A673 (cell line): ENCODE measurements around the gene CTPS2. TPM values are rescaled to one million over a fixed set of nuclear protein-coding genes. Genes with fewer than 3 reads are reported as not detected.

Experiments used
- BruUV-seq: library from RNA; stranded (reverse); fragments of 400-500 nt; replicated peaks from 2 replicates; lab custom pipeline; 2021; lab: Mats Ljungman, UMichigan
- CTCF ChIA-PET: fragments of 300-600 bp; sonication (Branson Sonifier 250); formaldehyde crosslinking; loops from one replicate; lab custom pipeline; 2022; ENCODE audit warnings: antibody characterized with exemption; lab: Charles Lee
- POLR2A ChIA-PET: fragments of 300-600 bp; sonication (Branson Sonifier 250); formaldehyde crosslinking; loops from one replicate; lab custom pipeline; 2022; ENCODE audit warnings: antibody characterized with exemption; ENCODE audit not compliant: low non-redundant PET; lab: Charles Lee
- DNase-seq: peaks from one replicate; pipeline ENCODE4 v3.0.0-alpha.2; 2015; ENCODE audit warnings: low spot score
- H3K27ac ChIP-seq: fragments of 200-600 bp; sonication (generic); 2 replicates; pipeline ENCODE4 v1.5.1; 2016; ENCODE audit warnings: mixed run types, low read depth, mild to moderate bottlenecking, mixed read lengths, antibody characterized with exemption, low read length; ENCODE audit not compliant: poor library complexity, severe bottlenecking
- H3K27me3 ChIP-seq: fragments of 200-600 bp; sonication (generic); replicated peaks from 2 replicates; pipeline ENCODE4 v1.6.1; 2017; ENCODE audit warnings: mixed run types, low read depth, mild to moderate bottlenecking, mixed read lengths, antibody characterized with exemption, low read length; ENCODE audit not compliant: insufficient read depth, poor library complexity
- H3K36me3 ChIP-seq: fragments of 200-600 bp; sonication (generic); 2 replicates; pipeline ENCODE4 v1.6.1; 2016; ENCODE audit warnings: mixed run types, mild to moderate bottlenecking, mixed read lengths, antibody characterized with exemption, low read length; ENCODE audit not compliant: insufficient read depth, poor library complexity, severe bottlenecking
- H3K4me1 ChIP-seq: fragments of 200-600 bp; sonication (generic); 2 replicates; pipeline ENCODE4 v1.6.1; 2017; ENCODE audit warnings: mixed run types, mild to moderate bottlenecking, mixed read lengths, antibody characterized with exemption, low read length; ENCODE audit not compliant: insufficient read depth, poor library complexity, severe bottlenecking
- H3K4me3 ChIP-seq: fragments of 200-600 bp; sonication (generic); 2 replicates; pipeline ENCODE4 v1.5.1; 2016; ENCODE audit warnings: low read depth, mixed run types, mild to moderate bottlenecking, mixed read lengths, low read length; ENCODE audit not compliant: poor library complexity, severe bottlenecking
- H3K9me3 ChIP-seq: fragments of 200-600 bp; sonication (generic); 2 replicates; pipeline ENCODE4 v1.6.1; 2016; ENCODE audit warnings: mixed run types, low read depth, mild to moderate bottlenecking, mixed read lengths, antibody characterized with exemption, low read length; ENCODE audit not compliant: poor library complexity, severe bottlenecking
- CTCF ChIP-seq: fragments of 300-800, 200-600 bp; sonication (generic); conservative IDR thresholded peaks from 2 replicates; pipeline ENCODE4 v1.5.1; 2017; ENCODE audit warnings: low read depth, mild to moderate bottlenecking, antibody characterized with exemption, low read length, moderate library complexity, mixed read lengths
- EZH2 ChIP-seq: fragments of 200-600 bp; sonication (generic); IDR thresholded peaks from 2 replicates; pipeline ENCODE4 v1.6.1; 2017; ENCODE audit warnings: borderline replicate concordance, low read depth, mild to moderate bottlenecking, mixed read lengths, antibody characterized with exemption, low read length; ENCODE audit not compliant: poor library complexity, severe bottlenecking
- intact Hi-C: fragments of 100-400 bp; cut with micrococcal nuclease; formaldehyde crosslinking; loops from one replicate; pipeline ENCODE4 v1.10.0; 2022; ENCODE audit not compliant: unreplicated experiment
- total RNA-seq: library from RNA; stranded (reverse); gene quantifications from 2 replicates; pipeline ENCODE4 v1.2.3, GENCODE V29; 2021

Gene CTPS2
- total RNA-seq, 1 experiment from 2014 or later: 15.6 TPM

DNA sequence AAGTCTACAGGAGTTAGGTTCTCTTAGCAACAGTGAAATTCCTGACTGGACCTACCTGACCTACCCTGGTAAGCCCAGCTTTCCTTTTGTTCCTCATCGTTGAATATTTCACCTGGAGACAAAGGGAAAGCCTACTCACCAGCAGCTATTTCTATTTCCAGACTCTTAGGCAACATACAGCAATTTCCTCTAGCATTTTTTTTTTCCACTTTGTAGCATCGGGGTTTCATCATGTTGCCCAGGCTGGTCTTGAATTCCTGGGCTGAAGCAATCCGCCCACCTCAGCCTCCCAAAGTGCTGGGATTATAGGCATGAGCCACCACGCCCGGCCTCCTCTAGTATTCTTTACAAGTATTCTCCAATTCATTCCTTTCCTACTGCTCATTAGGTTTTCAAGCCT is 69.3 kb downstream of the CTPS2 start:
- no TSS peak for BruUV-seq
- ChIA-PET POLR2A (no interaction called here), CTCF (interaction anchor here (0.5 kb wide), 1 partner anchor 80 kb away, joined by 3 read pairs; no protein-coding TSS in a partner anchor)
- Histone ChIP-seq H3K4me1 (no peaks in the 10 kb centered on the region), H3K4me3 (no peak overlapping the region), H3K27me3 (peaks cover 3% of the 10 kb centered on the region), H3K9me3 (no peaks in the 10 kb centered on the region), H3K27ac (no peak overlapping the region), H3K36me3 (no peaks in the 10 kb centered on the region)
- intact Hi-C loops: no loop called here
- TF ChIP-seq EZH2 (no peak), CTCF (no peak)
- DNase-seq: no peak

GRCh38 chrX:16640823-16641222 is 71.6 kb downstream of the CTPS2 start:
- Histone ChIP-seq H3K4me3 (no peak overlapping the region), H3K27me3 (peaks cover 3% of the 10 kb centered on the region), H3K36me3 (no peaks in the 10 kb centered on the region), H3K27ac (no peak overlapping the region), H3K9me3 (no peaks in the 10 kb centered on the region), H3K4me1 (no peaks in the 10 kb centered on the region)
- CTCF ChIA-PET: no interaction called here
- no TSS peak for BruUV-seq
- intact Hi-C loops: no loop called here
- DNase-seq: no peak
- POLR2A ChIA-PET: no interaction called here
- TF ChIP-seq EZH2 (no peak), CTCF (no peak)

DNA sequence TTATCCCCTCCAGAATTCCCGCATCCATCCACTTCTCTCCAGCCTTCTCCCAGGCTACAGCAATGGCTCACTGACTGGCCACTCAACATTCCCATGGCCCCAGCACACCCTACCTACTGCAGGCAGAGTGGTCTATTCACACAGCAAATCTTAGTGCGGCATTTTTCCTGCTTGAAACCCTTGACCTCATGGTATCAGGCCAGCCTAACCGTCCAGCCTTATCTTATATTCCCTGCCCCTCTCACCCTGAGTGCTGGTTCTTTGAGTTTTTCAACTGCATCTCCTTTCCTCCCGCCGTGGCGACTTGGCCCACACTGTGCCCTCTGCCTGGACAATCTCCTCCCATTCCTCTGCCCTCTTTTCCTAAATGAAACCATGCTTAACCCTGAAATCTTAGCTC is 72.5 kb downstream of the CTPS2 start:
- no peak overlapping the region for H3K4me3 ChIP-seq
- H3K9me3 ChIP-seq: no peaks in the 10 kb centered on the region
- ChIA-PET POLR2A (no interaction called here), CTCF (no interaction called here)
- no peak for DNase-seq
- intact Hi-C loops: no loop called here
- no peak overlapping the region for H3K27ac ChIP-seq
- no TSS peak for BruUV-seq
- H3K27me3 ChIP-seq: peaks cover 3% of the 10 kb centered on the region
- TF ChIP-seq EZH2 (no peak), CTCF (no peak)
- H3K36me3 ChIP-seq: no peaks in the 10 kb centered on the region
- H3K4me1 ChIP-seq: peaks cover under 1% of the 10 kb centered on the region
